Immature natural killer cell (primary cell): Measurements from ENCODE around the gene NFIA. TPM values are rescaled to one million over a fixed set of nuclear protein-coding genes. Genes with fewer than 3 reads are reported as not detected.
"Not testable (repeated sequence)": the region's sequence is repeated elsewhere in the genome, so short reads cannot be mapped to it uniquely, and the experiment has no call there.

ENCODE experiments used
- DNase-seq, 3 donors: peaks; one replicate each; pipeline ENCODE4 v3.0.0; 2022; ENCODE audit warnings: mixed read lengths in 1 of 3
- H3K27ac Mint-ChIP-seq, 6 donors: one replicate each; pipeline ENCODE4 v1.8.0; 2020; ENCODE audit warnings: mixed read lengths in 6 of 6, mild to moderate bottlenecking in 5 of 6, inconsistent platforms in 4 of 6, moderate library complexity in 3 of 6
- H3K27me3 Mint-ChIP-seq, 3 donors: one replicate each; pipeline ENCODE4 v1.8.0; 2020 to 2021; ENCODE audit warnings: low read depth in 3 of 3, mild to moderate bottlenecking in 3 of 3, mixed read lengths in 3 of 3, moderate library complexity in 3 of 3, inconsistent platforms in 1 of 3
- H3K36me3 Mint-ChIP-seq, 3 donors: one replicate each; pipeline ENCODE4 v1.8.0; 2020; ENCODE audit warnings: mixed read lengths in 3 of 3, inconsistent platforms in 2 of 3, mild to moderate bottlenecking in 2 of 3
- H3K4me1 Mint-ChIP-seq, 2 donors: one replicate each; pipeline ENCODE4 v1.8.0; 2020; ENCODE audit warnings: inconsistent platforms in 2 of 2, mild to moderate bottlenecking in 2 of 2, mixed read lengths in 2 of 2, moderate library complexity in 1 of 2
- H3K4me3 Mint-ChIP-seq, 5 donors: one replicate each; pipeline ENCODE4 v1.8.0; 2020; ENCODE audit warnings: mild to moderate bottlenecking in 5 of 5, mixed read lengths in 5 of 5, inconsistent platforms in 3 of 5, moderate library complexity in 3 of 5
- H3K9me3 Mint-ChIP-seq, 6 donors: one replicate each; pipeline ENCODE4 v1.8.0; 2020; ENCODE audit warnings: mild to moderate bottlenecking in 6 of 6, mixed read lengths in 6 of 6, inconsistent platforms in 4 of 6, moderate library complexity in 3 of 6
- polyA plus RNA-seq, 3 donors: library from polyadenylated mRNA; unstranded; fragments of 300-500 nt; fragmentation: Illumina TruSeq; gene quantifications; one replicate each; pipeline ENCODE4 v1.2.3, GENCODE V29; 2021

NFIA gene
- polyA plus RNA-seq, 3 donors from 2014 or later = 1.7 to 11.5 (median 3.9) TPM

DNA sequence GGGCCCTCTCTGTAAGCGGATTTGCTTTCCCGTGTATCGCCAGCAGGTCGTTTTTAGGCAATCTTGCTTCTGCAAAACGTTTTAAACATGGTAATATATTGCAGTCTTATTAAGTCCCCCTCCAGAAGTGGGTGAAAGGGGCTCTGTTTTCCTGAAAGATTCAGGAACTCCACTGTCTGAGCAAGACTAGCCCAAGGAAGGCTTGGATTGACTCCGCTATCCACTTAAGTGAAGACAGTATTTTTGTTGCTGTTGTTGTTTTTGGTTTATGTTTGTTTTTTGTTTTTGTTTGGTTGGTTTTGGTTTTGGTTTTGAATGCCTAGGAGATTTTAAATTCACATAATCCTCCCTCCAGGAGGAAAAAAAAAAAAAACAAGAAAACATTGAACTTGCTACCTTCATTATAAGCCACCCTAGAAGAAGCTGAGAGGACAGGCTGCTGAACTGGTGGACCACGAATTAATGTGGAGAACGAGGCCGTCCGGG, 29.1 kb upstream of the NFIA start:
- H3K9me3 Mint-ChIP-seq = no peaks in the 10 kb centered on the region
- no peak for DNase-seq
- H3K4me3 Mint-ChIP-seq = peak overlapping the region; percentile 69 to 85 (median 75)
- peaks cover 29 to 58% of the 10 kb centered on the region in 2 donors for H3K4me1 Mint-ChIP-seq
- no peak overlapping the region for H3K27ac Mint-ChIP-seq
- no peaks in the 10 kb centered on the region for H3K36me3 Mint-ChIP-seq
- H3K27me3 Mint-ChIP-seq = peaks cover 24 to 50% (median 34%) of the 10 kb centered on the region in 3 donors

DNA sequence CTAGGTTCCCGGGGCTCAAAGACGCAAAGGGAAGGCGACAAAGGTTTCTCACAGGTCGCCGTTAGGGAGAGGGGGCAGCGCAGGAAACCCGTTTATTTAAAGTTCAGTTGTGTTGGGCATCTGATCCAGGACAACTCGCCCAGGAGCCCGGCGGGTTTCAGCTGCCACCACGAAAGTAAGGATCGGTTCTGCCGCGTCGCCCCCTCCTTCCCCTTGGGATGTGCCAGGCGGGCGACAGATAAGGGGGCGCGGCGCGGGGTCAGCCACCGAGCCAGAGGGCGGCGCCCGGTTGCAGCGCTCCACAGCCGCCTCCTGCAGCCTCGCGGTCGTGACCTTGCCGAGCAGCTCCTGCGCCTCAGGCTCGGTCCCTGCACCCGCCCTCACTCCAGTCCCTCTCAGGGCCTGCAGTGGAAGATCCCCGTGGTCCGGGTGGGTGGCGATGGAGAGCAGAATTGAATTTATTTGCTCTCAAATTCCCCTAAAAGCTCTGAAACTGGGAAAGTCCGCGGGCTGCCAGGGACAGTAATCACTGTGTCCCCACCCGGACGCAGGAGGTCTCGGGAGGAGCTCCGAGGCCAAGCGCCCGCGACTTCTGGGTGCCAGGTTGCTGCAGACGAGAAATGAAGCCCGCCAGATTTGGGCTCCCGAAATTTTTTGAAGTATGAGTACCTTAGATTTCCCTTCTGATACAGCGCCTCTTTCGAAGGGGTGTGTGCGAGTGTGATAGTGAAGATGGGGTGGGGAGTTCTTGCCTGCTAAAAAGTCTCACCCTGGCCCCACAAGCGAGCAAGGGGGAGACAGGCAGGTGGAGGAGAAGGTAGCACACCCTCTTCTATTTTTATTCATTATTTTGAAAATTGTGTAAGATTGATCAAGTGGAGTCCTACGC, 28.4 kb upstream of the NFIA start:
- no peak for DNase-seq
- Mint-ChIP-seq H3K4me1 (peaks cover 29 to 58% of the 10 kb centered on the region in 2 donors), H3K4me3 (peak overlapping the region; percentile 69 to 85 (median 75)), H3K9me3 (no peaks in the 10 kb centered on the region), H3K36me3 (no peaks in the 10 kb centered on the region), H3K27me3 (peaks cover 24 to 57% (median 34%) of the 10 kb centered on the region in 3 donors), H3K27ac (no peak overlapping the region)

DNA sequence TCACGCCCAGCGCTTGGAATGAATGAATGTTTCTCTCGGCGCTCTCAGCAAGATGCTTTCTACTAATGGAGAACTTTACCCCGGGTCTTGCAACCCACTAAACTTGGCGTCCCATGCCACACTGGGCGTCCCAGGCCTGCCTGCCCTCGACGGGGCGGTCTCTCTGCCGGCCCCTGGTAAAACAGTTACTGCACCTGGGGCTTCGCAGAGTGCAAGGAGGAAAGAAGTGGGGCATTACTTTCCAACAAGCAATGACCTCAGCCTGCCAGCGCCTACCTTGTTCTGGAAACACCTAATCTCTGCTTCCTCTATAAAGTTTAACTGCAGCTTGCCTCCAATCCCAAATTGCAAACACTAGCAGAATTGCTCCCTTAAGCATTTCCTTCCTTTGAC, 27.8 kb upstream of the NFIA start:
- Mint-ChIP-seq H3K9me3 (no peaks in the 10 kb centered on the region), H3K27ac (no peak overlapping the region)
- DNase-seq = no peak

DNA sequence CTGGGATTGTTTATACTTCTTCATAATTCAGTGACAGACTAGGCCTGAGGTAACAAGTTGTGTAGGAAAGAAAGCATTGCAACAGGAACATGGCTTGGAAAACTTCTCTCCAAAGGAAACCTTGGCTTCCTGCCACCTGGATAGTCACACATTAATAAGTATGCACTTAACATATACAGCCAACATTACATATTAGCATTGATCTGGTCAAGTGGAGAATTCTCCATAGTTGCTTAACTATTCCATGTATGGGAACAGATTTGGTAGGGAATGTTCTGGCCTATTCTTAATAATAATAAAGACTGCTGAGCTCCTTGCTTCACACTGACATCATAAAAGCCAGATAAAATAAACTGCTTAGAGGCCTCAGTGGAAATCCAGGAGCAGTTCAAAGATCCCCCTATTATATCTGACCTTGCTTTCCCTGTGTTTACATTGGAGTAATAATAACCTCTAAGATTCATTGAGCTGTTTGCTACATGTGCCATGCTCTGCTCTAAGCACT, 27.2 kb upstream of the NFIA start:
- Mint-ChIP-seq H3K27ac (no peak overlapping the region), H3K36me3 (no peaks in the 10 kb centered on the region), H3K4me1 (peaks cover 27 to 58% of the 10 kb centered on the region in 2 donors), H3K4me3 (peak overlapping the region in 1 of 5 donors; percentile 27), H3K27me3 (peaks cover 26 to 58% (median 34%) of the 10 kb centered on the region in 3 donors), H3K9me3 (no peaks in the 10 kb centered on the region)
- no peak for DNase-seq

More for the DNA sequence above, 27.8 kb upstream of the NFIA start:
- Mint-ChIP-seq H3K27me3 (peaks cover 26 to 58% (median 34%) of the 10 kb centered on the region in 3 donors), H3K36me3 (no peaks in the 10 kb centered on the region), H3K4me3 (peak overlapping the region in 4 of 5 donors; percentile 27 to 46 (median 31)), H3K4me1 (peaks cover 29 to 58% of the 10 kb centered on the region in 2 donors)

DNA sequence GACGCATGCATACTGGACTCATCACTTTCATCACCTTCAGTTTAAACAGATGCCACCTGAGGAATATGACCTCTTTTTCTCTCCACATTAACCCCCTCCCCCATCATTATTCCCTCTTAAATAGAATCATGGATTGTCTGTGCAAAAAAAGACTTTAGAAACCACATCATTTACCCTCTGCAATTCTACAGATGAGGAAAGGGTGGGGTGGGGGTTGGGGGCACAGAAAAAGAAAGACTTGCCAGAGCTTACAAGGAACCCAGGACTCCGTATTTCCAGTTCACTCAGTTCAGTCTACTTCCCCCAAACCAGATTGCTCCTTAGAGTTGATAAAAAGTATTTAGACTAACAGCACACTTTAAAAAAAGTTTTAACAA, 26.2 kb upstream of the NFIA start:
- H3K36me3 Mint-ChIP-seq = no peaks in the 10 kb centered on the region
- peaks cover 24 to 56% (median 35%) of the 10 kb centered on the region in 3 donors for H3K27me3 Mint-ChIP-seq
- H3K4me1 Mint-ChIP-seq = peaks cover 25 to 55% of the 10 kb centered on the region in 2 donors
- H3K27ac Mint-ChIP-seq = no peak overlapping the region
- no peaks in the 10 kb centered on the region for H3K9me3 Mint-ChIP-seq
- peak overlapping the region; percentile 44 to 83 (median 75) for H3K4me3 Mint-ChIP-seq
- no peak for DNase-seq

DNA sequence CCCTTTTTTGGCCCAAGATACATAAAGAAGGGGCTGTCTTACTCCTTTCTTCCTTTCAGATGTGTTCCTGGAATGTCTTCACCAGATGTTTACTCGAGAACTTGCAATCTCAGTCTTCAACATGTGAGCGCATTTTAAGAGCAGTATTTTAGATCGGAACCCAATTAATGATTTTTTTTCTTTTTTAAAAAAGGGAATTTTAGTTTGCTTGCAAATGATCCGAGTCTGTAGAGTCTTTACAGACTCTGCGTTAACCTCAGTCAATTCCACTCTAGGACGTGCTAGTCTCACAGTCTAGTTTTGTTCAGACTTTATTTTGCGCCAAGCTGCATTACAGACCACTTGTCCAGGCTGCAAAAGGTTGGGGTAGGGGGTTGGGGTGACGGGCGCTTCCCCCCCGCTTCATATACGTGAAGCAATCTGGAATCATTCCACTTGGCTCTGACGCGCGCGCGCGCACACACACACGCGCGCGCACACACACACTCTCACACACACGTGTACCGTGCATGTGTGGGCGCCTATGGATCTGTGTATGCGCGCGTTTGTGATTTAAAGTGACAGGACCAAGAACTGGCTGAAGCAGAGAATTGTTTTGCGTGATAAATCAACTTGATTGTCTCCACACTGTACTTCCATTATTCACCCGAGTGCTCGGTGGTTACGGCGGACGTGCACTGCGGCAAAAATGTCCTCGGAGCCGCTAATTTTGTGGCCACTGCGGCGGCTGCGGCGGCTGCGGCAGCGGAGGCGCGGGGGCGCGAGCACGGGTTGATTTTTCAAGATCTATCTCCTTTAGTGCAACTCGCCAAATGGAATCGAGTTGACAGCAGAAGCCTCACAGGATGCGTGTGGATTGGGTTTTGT, 25.6 kb upstream of the NFIA start:
- Mint-ChIP-seq H3K4me3 (peak overlapping the region; percentile 70 to 84 (median 83)), H3K27ac (peak overlapping the region in 2 of 6 donors; percentile 15 to 46), H3K36me3 (no peaks in the 10 kb centered on the region), H3K9me3 (no peaks in the 10 kb centered on the region), H3K27me3 (peaks cover 24 to 55% (median 37%) of the 10 kb centered on the region in 3 donors), H3K4me1 (peaks cover 25 to 49% of the 10 kb centered on the region in 2 donors)
- peak in 2 of 3 donors; percentile 33 to 34 for DNase-seq

DNA sequence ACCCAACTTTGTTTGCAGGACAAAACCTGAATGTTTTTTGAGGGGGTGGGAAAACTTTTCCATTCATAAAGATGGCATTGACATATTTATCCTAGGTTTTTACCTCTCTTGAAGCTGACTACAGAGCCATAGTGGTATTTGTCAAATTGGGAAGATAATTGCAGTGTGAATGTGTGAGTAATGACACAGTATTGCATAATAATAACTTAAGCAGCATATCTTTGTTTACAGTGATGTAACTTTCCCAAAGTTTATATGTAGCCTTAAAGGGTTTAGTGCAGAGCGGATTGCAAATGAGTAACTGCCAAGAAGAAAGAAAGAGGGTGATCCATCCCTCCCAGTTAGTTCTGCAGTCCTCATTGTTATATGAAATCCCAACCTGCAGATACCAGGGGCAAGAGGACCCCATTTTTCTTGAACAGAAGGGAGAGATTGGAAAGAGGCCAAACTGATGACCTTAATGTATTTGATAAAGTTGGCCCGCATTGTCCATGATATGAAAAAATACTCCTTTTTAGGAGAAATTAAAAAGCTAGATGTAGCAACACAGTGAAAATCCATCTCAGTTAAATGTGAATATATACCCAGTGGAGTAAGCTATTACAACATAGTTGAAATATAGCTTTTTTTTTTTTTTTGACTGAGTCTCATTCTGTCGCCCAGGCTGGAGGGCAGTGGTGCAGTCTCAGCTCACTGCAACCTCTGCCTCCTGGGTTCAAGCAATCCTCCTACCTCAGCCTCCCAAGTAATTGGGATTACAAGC, 23.7 kb upstream of the NFIA start:
- Mint-ChIP-seq H3K4me1 (peaks cover 15 to 31% of the 10 kb centered on the region in 2 donors), H3K27ac (no peak overlapping the region), H3K27me3 (peaks cover 22 to 39% (median 24%) of the 10 kb centered on the region in 3 donors), H3K4me3 (no peak overlapping the region), H3K9me3 (no peaks in the 10 kb centered on the region), H3K36me3 (no peaks in the 10 kb centered on the region)
- no peak for DNase-seq

DNA sequence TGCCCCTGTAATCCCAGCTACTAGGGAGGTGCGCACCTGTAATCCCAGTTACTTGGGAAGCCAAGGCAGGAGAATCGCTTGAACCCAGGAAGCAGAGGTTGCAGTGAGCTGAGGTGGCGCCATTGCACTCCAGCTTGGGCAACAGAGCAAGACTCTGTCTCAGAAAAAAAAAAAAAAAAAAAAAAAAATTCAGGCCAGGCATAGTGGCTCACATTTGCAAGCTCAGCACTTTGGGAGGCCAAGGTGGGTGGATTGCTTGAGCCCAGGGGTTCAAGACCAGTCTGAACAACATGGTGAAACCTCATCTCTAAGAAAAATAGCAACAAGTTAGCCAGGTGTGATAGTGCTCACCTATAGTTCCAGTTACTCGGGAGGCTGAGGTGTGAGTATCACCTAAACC, 20.8 kb upstream of the NFIA start:
- H3K27ac Mint-ChIP-seq, H3K9me3 Mint-ChIP-seq, H3K36me3 Mint-ChIP-seq, DNase-seq, H3K4me3 Mint-ChIP-seq: not testable (repeated sequence)
- peaks cover 15 to 25% (median 19%) of the 10 kb centered on the region in 3 donors for H3K27me3 Mint-ChIP-seq
- H3K4me1 Mint-ChIP-seq = peaks cover 10 to 15% of the 10 kb centered on the region in 2 donors

DNA sequence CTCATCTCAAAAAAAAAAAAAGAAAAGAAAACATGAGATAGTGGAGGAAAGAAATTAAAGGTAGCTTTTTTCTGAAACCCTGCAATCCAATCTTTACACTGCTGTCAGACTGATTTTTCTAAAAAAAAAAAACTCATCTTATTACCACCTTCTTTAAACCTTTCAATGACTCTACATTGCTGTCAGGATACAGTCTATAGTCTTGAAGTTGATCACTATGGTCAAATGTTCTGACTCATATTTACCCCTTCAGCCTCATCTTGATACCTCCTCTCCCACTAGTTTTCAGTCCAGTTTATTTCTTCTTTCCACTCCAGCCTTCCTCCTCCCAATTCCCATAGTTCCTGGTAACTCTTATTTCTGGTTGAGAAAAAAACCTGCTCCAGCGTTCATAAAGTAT, 17.7 kb upstream of the NFIA start:
- Mint-ChIP-seq H3K9me3 (no peaks in the 10 kb centered on the region), H3K27me3 (peaks cover 3 to 8% (median 3%) of the 10 kb centered on the region in 3 donors), H3K27ac (no peak overlapping the region), H3K4me1 (no peaks in the 10 kb centered on the region), H3K36me3 (peaks cover 0 to 4% (median 0%) of the 10 kb centered on the region in 3 donors), H3K4me3 (no peak overlapping the region)
- DNase-seq = no peak

DNA sequence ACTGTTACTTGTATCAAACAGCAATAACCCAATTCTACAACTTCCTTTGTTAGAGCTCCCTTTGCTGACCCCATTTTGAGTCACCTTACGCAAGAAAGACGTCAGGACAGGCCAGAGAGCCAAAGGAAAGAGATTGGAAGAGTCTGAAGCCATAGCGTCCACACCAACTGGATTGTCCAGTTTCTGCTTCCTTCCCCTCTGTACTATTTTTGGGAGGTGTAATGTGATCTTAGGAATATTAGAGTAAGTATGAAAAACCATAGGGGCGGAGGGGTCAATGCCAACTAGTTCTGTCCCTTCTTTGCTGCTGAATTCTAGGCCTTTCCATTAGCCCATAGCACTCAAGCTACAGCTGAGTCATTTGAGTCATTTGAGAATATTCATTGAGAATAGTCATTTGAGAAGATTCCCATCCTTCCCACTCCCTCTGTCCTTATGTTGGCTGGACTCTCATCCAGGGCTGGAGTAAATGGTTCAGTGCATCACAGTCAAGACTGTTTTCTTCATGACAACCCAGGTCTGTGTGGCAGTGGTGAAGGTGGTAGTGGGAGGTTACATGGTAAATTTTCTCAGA, 14.8 kb upstream of the NFIA start:
- Mint-ChIP-seq H3K27ac (no peak overlapping the region), H3K9me3 (peaks cover 0 to 1% (median 0%) of the 10 kb centered on the region in 6 donors), H3K4me1 (no peaks in the 10 kb centered on the region), H3K27me3 (peaks cover 0 to 6% (median 0%) of the 10 kb centered on the region in 3 donors), H3K4me3 (no peak overlapping the region), H3K36me3 (peaks cover 0 to 4% (median 0%) of the 10 kb centered on the region in 3 donors)
- no peak for DNase-seq

DNA sequence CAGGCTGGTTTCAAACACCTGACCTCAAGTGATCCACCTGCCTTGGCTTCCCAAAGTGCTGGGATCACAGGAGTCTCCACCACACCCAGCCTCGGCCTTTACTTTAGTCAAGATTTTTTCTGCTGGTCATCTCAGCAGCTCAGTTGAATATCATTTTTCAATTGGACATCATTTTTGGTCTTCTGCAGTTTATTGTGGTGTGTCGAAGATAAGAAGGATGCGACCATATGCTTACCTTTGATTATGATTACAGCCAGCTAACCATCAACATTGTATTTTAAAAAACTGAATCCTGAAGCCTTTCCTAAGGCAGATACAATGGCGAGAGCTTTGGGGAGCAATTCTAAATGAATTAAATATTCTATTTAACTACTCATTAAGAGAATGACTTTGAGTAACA, 12.3 kb upstream of the NFIA start:
- peaks cover 0 to 4% (median 0%) of the 10 kb centered on the region in 3 donors for H3K36me3 Mint-ChIP-seq
- no peak overlapping the region for H3K27ac Mint-ChIP-seq
- H3K27me3 Mint-ChIP-seq = peaks cover 0 to 6% (median 2%) of the 10 kb centered on the region in 3 donors
- DNase-seq = no peak
- H3K4me1 Mint-ChIP-seq = no peaks in the 10 kb centered on the region
- no peak overlapping the region for H3K4me3 Mint-ChIP-seq
- peaks cover 0 to 1% (median 0%) of the 10 kb centered on the region in 6 donors for H3K9me3 Mint-ChIP-seq

DNA sequence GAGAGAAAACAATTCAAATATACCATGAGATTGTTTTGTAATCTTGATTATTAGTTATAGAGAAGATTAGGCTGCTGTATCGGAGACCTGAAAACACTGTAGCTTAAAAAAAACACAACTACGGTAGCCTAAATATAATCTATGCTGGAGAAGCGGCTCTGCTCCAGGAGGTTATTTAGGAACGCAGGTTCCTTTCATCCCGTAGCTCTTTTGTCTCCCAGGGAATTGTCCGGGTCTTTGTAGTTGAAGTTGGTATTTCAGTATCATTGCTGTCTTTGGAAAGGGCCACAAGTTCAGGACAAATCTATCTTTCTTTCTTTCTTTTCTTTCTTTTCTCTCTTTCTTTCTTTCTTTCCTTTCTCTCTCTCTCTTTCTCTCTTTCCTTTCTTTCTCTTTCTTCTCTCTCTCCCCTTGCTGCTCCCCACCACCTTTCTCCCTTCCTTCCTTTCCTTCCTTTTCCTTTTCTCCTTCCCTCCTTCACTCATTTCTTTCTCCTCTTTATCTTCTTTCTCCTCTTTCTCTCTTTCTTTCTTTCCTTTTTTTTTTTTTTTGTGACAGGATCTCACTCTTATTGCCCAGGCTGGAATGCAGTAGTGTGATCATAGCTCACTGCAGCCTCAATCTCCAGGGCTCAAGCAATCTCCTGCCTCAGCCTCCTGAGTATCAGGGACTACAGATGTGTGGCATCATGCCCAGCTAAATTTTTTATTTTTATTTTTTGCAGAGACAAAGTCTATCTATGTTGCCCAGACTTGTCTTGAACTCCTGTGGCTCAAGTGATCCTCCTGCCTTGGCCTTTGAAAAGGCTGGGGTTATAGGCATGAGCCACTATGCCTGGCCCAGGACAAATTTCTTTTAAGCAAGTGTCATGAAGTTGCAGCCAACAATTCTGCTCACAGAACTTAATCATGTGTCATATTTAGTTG, 10.9 kb upstream of the NFIA start:
- Mint-ChIP-seq H3K9me3 (peaks cover 0 to 1% (median 0%) of the 10 kb centered on the region in 6 donors), H3K4me3 (no peak overlapping the region), H3K27me3 (peaks cover 0 to 4% (median 2%) of the 10 kb centered on the region in 3 donors), H3K36me3 (no peaks in the 10 kb centered on the region), H3K4me1 (peaks cover 4 to 5% of the 10 kb centered on the region in 2 donors), H3K27ac (no peak overlapping the region)
- no peak for DNase-seq
